GM21381 (cell line): ENCODE data around the gene DEFB114.

ENCODE experiments used
- ATAC-seq: cut with Tn5 transposase; IDR thresholded peaks from one replicate; pipeline ENCODE4 v1.9.1; 2021; ENCODE audit warnings: mild to moderate bottlenecking, moderate library complexity; ENCODE audit not compliant: unreplicated experiment

The DEFB114 gene

DNA sequence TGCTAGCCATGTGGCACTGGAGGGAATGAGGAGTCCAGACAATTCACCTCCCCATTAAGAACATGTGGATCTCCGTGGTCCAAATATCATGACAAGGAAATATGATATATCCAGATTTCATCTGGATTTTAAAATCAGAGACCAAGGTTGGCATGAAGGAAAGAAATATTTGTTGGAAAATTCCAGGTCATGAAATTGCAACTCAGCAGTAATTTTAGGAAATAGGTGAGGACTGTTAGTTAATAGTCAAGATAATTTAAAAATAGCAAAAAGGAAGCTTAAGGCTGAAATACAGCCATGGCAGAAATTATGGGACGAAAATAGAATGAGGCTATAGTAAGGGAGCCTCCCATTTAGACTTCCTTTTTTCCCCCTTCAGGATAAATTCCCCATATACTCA lies 26.9 kb downstream of the DEFB114 start:
- no peak for ATAC-seq

DNA sequence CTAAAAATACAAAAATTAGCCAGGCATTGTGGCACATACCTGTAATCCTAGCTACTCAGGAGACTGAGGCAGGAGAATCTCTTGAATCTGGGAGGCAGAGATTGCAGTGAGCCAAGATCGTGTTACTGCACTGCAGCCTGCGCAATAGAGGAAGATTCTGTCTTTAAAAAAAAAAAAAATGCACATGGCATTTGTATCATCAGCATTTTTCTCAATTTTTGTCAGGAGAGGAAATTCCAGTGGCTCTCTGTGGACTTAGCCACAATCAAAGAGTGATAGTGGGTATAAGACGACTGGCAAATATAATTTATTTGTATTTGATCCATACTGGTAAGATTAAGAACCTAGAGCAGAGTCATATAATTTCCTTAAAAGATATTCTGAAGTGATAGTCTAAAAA lies 28.6 kb downstream of the DEFB114 start:
- ATAC-seq: no peak

DNA sequence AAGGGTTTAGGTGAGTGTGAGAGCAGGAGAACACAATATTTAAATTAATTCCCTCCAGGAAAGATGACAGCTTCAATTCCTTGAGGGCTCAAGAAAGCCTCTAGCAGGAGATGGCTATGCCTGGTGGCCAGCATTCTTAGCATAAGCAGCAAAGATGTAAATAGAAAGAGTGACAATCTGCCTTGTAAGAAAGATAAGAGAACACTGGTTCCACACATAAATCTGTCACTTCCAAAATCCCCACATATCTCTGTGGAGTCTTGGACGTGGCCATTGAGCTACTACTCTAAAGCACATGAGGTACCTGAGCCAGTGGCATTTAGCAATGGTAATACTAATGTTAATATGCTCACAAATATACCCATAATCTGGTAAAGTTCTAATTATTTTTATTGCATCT lies 29.2 kb downstream of the DEFB114 start:
- no peak for ATAC-seq

DNA sequence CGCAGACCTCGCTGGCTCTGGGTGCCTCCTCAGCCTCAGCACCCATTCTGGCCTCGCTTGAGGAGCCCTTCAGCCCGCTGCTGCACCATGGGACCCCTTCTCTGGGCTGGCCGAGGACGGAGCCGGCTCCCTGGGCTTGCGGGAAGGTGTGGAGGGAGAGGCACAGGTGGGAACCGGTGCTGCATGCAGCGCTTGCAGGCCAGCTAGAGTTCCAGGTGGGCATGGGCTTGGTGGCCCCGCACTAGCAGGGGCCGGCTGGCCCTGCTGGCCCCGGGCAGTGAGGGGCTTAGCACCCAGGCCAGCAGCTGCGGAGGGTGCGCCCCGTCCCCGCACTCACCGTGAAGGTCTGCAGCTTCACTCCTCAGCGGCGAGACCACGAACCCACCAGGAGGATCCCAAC lies 30.4 kb downstream of the DEFB114 start:
- no peak for ATAC-seq

DNA sequence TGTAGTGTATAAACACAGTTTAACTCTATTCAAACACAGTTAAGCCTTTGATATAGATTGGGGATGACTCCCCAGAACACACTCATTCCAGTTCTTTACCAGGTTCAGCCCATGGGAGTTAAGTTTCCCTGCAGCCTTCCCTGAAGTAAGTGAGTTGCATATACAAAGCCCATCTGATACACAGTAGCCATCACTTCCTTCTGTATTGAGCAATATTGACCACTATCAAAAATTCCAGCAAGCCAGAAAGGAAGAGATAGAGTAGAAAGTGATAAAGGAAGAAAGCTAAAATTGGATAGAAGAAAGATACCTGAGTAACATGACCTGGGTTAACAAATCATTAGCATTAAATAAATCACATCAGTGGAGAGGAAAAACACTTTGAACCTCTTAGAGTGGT lies 34.6 kb downstream of the DEFB114 start:
- ATAC-seq: no peak

DNA sequence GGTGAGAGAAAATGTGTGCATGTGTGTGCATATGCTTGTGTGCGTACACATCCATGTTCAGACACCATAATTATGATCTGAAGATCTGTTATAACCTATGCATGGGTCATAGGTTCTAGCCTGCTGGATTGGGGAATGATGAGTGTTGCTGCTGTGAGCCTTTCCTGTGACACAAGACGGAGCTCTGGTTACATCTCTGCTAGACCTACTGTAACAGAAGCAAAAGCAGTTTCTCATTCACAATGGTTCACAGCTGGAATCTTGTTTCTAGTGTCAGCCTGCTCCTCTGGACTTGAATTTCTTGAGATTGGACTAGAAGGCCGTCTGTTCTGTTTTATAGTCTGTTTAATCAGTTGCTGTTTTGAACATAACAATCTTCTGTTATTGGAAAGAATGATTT lies 40.1 kb downstream of the DEFB114 start:
- ATAC-seq: no peak

DNA sequence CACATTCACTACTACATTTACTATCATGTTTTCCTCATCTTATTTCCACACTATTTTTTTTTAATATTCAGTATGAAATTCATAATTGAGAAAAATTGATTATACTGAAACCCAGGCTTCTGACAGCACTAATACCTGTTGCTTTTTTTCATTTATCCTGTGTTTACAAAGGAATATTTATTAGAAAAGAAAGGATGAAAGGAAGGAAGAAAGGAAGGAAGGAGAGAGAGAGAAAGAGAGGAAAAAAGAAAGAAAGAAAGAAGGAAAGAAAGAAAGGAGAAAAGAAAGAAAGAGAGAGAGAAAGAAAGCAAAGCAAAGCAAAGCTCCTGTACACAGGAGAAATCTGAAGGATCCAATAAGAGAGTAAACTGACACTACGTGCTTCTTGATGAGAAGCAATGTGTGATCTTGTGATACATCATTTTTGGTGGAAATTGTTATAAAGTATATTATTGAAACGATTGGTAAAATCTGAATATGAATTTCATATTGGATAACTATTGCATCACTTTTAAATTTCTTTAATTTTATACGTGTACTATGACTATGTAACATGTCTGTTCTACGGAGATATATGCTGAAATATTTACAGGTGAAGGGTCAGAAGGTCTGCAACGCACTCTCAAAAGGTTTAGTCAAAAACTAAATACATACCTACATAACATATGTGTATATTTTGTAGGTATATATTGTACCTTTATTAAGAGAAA lies 43.9 kb downstream of the DEFB114 start:
- ATAC-seq: no peak

DNA sequence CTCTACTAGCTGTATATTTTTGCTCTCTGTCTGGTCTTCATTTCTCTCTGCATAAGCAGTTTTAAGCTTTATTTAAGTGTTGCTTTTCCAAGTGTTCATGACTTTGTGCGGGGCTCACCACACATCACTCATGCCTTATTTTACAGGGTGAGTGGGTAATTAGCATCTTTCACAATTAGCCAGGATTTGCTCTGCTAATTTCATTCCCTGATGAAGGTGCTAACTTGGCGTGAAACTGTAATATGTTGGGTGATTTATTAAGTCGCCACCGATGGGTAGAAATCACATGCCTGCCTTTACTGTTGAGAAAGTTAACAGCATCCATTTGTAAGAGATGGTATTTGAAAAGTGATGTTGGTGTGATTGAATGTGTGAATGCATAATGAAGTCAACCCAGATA lies 44.7 kb downstream of the DEFB114 start:
- ATAC-seq: no peak

DNA sequence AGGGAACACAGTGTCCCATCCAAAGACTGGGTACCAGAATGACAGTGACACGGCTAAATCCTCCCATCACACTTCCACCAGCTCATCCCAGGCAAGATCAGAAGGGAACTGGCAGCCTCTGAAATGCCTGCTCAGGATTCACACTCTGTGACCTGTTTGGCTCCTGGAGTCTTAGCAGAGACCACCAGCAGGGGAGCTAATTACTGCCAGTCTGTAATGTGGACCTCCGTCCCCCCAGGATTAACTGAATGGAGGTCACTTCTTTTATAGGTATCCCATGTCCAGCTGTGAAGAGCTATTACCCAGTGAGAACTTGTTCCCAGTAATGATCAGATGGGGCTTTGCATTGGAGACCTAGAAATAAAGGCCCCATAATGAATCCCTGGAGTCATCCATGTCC lies 45.2 kb downstream of the DEFB114 start:
- no peak for ATAC-seq

DNA sequence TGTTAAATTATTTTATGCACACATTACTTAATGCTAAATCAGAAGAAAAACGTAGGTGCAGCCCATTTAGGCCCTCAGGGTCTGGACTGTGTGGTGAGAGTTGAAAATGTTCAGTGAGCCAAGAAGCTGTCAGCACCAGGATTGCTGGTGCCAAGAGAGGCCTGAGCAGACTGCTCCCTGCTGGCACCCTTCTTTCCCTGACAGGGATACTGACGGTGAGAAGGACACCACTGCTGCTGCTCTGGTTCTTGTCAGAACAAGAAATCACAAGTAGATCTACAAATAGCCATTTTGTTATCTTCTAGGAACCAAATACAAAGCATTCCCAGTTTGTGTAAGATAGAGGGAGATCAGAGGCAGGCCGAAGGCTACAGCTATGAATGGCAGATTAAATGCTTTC lies 48.9 kb downstream of the DEFB114 start:
- no peak for ATAC-seq

DNA sequence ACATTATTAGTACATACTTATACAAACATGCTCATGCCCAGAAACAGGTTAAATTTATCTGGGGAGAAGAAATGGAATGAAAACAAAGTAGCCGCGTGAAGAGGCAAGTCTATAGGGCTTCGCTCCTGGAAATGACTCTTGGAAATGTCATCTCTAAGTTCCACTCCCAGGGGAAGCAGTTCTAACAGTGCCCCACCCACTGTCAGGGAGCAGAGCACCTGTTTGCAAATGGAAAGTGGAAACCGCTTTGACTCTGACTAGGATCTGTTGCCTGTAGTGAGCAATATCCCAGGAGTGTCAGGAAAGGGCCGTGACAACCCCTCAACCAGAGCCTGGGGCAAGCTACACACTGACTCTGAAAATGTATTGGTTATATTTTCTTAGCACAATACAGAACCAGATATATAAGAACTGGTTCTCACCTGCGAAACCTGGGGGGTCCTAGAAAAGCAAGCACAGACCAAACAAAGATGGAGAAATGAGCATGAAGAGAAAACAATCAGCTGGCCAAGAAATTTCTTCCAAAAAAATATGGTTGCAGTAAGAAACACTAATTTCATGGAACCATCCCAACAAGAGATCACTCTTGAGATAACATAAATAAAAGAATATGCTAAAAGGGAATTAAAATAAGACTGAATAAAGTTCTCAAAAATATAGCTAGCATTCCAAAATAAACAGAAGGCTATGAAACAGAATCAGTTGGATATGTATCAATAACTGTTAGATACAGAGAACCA lies 50.2 kb downstream of the DEFB114 start:
- ATAC-seq: no peak

DNA sequence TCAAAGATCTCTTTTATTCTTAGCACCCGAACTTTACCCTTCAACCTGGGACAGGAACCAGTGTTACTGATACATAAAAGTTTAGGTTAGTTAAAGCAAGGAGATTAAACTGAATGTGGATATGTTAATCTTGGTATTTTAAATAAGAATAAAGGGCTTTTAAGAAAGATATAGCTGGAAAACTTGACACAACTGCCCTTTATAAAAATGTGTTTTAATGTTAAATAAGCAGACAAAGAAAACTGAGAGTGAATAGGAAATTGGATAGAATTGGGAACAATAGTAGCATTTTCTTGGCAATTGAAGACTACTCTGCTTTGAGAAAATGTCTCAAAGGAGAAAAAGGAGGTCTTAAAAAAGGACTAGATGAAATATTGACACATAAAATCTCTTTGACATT lies 51.8 kb downstream of the DEFB114 start:
- ATAC-seq: no peak

DNA sequence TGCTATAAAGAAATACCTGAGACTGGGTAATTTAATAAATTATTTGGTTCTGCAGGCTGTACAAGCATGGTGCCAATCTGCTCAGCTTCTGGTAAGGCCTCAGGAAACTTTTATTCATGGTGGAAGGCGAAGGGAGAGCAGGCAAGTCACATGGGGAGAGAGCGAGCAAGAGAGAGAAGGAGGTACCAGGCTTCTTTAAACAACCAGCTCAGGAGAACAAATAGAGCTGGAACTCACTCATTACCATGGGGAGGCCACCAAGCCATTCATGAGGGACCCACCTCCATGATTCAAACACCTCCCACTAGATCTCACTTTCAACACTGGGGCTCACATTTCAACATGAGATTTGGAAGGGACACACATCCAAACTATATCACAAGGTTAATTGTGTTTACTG lies 52.7 kb downstream of the DEFB114 start:
- ATAC-seq: no peak
